ENCODE data around the gene NOXRED1.

GRCh38 chr14:77400216-77400615 is 23.1 kb downstream of the NOXRED1 start:
- TF ChIP-seq, protein P1, sequence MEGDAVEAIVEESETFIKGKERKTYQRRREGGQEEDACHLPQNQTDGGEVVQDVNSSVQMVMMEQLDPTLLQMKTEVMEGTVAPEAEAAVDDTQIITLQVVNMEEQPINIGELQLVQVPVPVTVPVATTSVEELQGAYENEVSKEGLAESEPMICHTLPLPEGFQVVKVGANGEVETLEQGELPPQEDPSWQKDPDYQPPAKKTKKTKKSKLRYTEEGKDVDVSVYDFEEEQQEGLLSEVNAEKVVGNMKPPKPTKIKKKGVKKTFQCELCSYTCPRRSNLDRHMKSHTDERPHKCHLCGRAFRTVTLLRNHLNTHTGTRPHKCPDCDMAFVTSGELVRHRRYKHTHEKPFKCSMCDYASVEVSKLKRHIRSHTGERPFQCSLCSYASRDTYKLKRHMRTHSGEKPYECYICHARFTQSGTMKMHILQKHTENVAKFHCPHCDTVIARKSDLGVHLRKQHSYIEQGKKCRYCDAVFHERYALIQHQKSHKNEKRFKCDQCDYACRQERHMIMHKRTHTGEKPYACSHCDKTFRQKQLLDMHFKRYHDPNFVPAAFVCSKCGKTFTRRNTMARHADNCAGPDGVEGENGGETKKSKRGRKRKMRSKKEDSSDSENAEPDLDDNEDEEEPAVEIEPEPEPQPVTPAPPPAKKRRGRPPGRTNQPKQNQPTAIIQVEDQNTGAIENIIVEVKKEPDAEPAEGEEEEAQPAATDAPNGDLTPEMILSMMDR (IDR thresholded peaks at IDR 0.05): no peak
- TF ChIP-seq POLR2A (IDR thresholded peaks at IDR 0.05): no peak

Measured in heart left ventricle (tissue), 13 donors.